Effector CD4-positive, alpha-beta T cell (primary cell): ENCODE results near the gene SEC24C.

ENCODE experiments used
- DNase-seq: peaks from one replicate; pipeline ENCODE4 v3.0.0-alpha.2; 2020

SEC24C gene

GRCh38 chr10:73814896-73815718, 70.9 kb downstream of the SEC24C start:
- no peak for DNase-seq

GRCh38 chr10:73815719-73816030, 71.5 kb downstream of the SEC24C start:
- DNase-seq, result no peak

- DNase-seq, result no peak
Measured at GRCh38 chr10:73816917-73817729, 73.0 kb downstream of the SEC24C start.

GRCh38 chr10:73817826-73818225, 73.7 kb downstream of the SEC24C start:
- no peak for DNase-seq

- no peak for DNase-seq
Measured at GRCh38 chr10:73818402-73818801, 74.2 kb downstream of the SEC24C start.

- DNase-seq, result no peak
Measured at GRCh38 chr10:73819081-73819480, 74.9 kb downstream of the SEC24C start.

GRCh38 chr10:73819513-73820093, 75.4 kb downstream of the SEC24C start:
- no peak for DNase-seq
